Activated T-helper 9 cell treated with anti-CD3 and anti-CD28 coated beads, Interleukin-2, amount 50 U/mL, for 16 hours (primary cell): ENCODE measurements around the gene NFIL3.

Experiments used
- DNase-seq: peaks from one replicate; pipeline ENCODE4 v3.0.0-alpha.2; 2020; ENCODE audit warnings: low read depth

Gene NFIL3

DNA sequence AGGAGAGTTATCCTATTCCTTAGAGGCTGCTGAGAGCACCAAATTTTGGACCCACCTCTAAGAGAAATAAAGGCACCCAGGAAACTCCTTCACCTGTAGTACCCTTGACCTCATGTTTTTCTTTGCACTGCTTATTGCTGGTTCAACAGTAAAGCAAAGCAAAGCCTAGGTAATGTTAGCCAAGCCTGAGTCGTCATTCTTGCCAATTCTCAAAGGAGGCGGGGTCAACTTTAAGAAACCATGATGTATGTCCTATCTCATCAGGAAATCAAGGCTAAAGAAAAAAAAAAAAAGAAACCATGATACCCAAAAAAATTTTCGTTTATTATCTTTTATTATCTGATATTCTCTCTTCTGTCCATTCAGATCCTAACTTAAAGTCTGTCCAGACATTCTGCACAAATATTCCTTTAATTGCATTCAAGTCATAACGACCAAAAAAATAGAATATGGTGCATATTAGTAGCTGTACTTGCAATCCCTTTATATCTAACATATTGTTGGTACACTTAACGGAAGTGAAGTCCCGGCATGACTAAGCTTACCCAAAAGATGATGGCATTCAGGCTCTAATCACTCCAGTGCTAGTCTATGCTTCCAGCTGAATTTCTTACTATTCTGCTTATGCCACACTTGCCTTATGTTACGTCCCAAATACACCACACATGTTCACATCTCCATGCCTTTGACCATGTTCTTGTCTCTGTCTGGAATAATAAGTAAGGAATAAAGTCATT is 63.7 kb downstream of the NFIL3 start:
- DNase-seq, result no peak

DNA sequence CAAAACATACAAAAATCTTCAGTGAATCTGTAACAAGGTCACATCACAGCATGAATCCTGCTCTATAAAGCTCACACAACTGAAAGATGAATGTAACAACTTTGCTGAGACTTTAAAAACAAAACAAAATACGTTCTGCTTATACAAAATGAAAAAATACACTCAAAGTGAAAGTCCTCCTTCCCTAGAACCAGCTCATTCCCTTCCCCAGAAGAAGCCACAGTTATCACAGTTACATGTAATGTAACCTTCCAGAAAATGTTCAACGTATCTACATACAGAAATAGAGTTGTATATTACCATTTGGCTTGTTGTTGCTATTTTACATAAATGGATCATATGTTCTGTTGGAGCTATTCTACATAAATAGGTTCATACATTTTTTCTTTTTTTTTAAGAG is 64.5 kb downstream of the NFIL3 start:
- DNase-seq, result no peak
